Adipocyte (in vitro differentiated cells): ENCODE data around the gene DTL.
A peak's percentile ranks its signal among the peaks of the same experiment; 100 is the strongest.
"Not testable (repeated sequence)": the region's sequence is repeated elsewhere in the genome, so short reads cannot be mapped to it uniquely, and the experiment has no call there.

Experiments
- DNase-seq: peaks from one replicate; pipeline ENCODE4 v3.0.0-alpha.2; 2015; ENCODE audit warnings: low read depth
- H3K27me3 ChIP-seq: replicated peaks from 2 replicates; pipeline ENCODE4 v1.7.0; 2013; ENCODE audit warnings: mild to moderate bottlenecking, low read length, moderate library complexity; ENCODE audit not compliant: control insufficient read depth, insufficient read depth
- H3K36me3 ChIP-seq: 2 replicates; pipeline ENCODE4 v1.7.0; 2013; ENCODE audit warnings: low read length, mild to moderate bottlenecking, moderate library complexity; ENCODE audit not compliant: control insufficient read depth, insufficient read depth, severe bottlenecking
- H3K4me1 ChIP-seq: 2 replicates; pipeline ENCODE4 v1.7.0; 2013; ENCODE audit warnings: mild to moderate bottlenecking, low read length, moderate library complexity; ENCODE audit not compliant: control insufficient read depth, insufficient read depth
- H3K4me3 ChIP-seq: 2 replicates; pipeline ENCODE4 v1.7.0; 2013; ENCODE audit warnings: mild to moderate bottlenecking, low read length, moderate library complexity
- H3K9ac ChIP-seq: 2 replicates; pipeline ENCODE4 v1.7.0; 2013; ENCODE audit warnings: mild to moderate bottlenecking, low read length, moderate library complexity
- H3K9me3 ChIP-seq: 2 replicates; pipeline ENCODE4 v1.7.0; 2013; ENCODE audit warnings: mild to moderate bottlenecking, low read length, moderate library complexity; ENCODE audit not compliant: control insufficient read depth

The DTL gene

DNA sequence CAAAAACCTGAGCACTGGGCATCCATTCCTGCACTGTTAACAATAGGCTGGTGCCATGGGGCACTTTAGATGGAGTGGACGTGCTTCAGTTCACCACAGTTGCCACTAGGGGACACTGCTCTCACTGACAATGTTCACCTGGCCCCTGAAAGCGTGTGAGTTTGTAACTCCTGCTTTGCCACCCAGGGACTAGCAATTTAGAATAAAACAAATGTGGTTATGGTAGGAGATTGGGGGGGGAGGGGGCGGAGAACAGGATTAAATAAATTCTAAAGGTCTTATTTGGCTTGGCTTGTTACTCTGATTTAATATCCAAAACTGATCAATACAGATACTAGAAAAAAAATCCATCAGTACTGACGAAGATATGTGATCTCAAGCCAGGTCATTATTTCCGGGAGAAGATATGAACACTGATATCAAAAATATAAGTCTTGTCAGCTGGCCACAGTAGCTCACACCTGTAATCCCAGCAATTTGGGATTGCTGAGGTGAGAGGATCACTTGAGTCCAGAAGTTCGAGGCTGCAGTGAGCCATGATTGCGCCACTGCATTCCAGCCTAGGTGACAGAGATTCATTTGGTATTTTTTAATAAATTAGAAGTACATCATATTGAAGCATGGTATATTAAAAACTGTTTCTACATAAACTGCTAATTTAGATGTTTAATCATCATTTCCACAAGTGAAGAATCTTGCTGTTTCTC lies 23.4 kb upstream of the DTL start:
- Histone ChIP-seq H3K4me3 (no peak overlapping the region), H3K4me1 (no peaks in the 10 kb centered on the region), H3K27me3 (no peaks in the 10 kb centered on the region), H3K9me3 (no peaks in the 10 kb centered on the region), H3K36me3 (peaks cover 11% of the 10 kb centered on the region), H3K9ac (no peak overlapping the region)
- DNase-seq: peak; percentile 86

DNA sequence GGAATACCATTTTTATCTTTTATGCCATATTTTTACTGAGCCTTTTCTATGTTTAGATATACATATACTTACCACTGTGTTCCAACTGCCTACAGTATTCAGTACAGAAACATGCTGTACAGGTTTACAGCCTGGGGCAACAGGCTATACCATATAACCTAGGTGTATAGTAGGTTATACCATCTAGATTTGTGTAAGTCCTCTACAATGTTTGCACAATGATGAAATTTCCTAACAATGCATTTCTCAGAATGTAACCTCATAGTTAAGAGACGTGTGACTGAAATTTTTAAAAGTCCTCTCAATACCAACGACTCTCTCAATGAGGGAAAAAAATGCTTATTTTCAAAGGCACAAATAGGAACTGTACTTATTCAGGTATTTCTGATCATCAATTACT lies 21.9 kb upstream of the DTL start:
- no peak for DNase-seq
- Histone ChIP-seq H3K4me1 (no peaks in the 10 kb centered on the region), H3K36me3 (peaks cover 10% of the 10 kb centered on the region), H3K27me3 (no peaks in the 10 kb centered on the region), H3K4me3 (no peak overlapping the region), H3K9ac (no peak overlapping the region), H3K9me3 (no peaks in the 10 kb centered on the region)

DNA sequence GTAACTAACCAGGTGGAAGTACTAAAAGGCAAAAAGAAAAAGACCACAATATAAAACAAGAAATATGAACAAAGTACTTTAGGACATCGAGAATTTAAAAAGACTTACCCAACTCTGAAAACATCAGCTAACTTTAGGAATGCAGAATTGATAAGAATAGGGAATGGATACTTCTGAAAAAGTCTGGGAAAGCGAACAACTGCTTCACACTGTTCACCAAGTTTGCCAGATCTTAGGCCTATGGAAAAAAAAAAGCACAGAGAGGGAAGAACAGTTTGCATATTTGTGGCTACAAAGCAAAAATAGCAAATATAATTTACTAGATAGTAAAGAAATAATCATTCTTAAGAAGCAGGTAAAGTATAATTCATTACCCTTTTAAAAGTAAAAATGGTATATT lies 14.6 kb upstream of the DTL start:
- no peaks in the 10 kb centered on the region for H3K4me1 ChIP-seq
- no peak overlapping the region for H3K9ac ChIP-seq
- DNase-seq: no peak
- H3K27me3 ChIP-seq: no peaks in the 10 kb centered on the region
- no peak overlapping the region for H3K4me3 ChIP-seq
- H3K36me3 ChIP-seq: peaks cover 12% of the 10 kb centered on the region
- no peaks in the 10 kb centered on the region for H3K9me3 ChIP-seq

DNA sequence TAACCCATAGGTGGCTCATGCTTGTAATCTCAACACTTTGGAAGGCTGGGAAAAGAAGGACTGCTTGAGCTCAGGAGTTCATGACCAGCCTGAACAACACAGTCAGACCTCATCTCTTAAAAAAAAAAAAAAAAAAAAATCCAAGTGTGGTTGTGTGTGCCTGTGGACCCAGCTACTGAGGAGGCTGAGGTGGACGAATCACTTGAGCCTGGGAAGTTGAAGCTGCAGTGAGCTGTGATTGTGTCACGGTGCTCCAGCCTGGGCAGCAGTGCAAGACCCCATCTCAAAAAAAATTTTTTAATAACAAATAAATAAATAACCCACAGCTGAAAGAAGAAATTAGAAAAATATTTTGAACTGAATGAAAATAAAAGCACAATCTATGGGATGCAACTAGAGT lies 14.0 kb upstream of the DTL start:
- Histone ChIP-seq H3K9ac (no peak overlapping the region), H3K27me3 (no peaks in the 10 kb centered on the region), H3K36me3 (peaks cover 6% of the 10 kb centered on the region), H3K4me3 (no peak overlapping the region), H3K9me3 (no peaks in the 10 kb centered on the region), H3K4me1 (no peaks in the 10 kb centered on the region)
- no peak for DNase-seq

- H3K36me3 ChIP-seq, H3K27me3 ChIP-seq, DNase-seq, H3K9me3 ChIP-seq, H3K9ac ChIP-seq, H3K4me1 ChIP-seq, H3K4me3 ChIP-seq: not testable (repeated sequence)
These were observed 12.6 kb upstream of the DTL start for GRCh38 chr1:212022908-212023307.

- no peak for DNase-seq
- no peak overlapping the region for H3K4me3 ChIP-seq
- no peak overlapping the region for H3K9ac ChIP-seq
- no peaks in the 10 kb centered on the region for H3K9me3 ChIP-seq
- no peaks in the 10 kb centered on the region for H3K4me1 ChIP-seq
- H3K27me3 ChIP-seq: no peaks in the 10 kb centered on the region
- peaks cover 4% of the 10 kb centered on the region for H3K36me3 ChIP-seq
These were observed 10.9 kb upstream of the DTL start for GRCh38 chr1:212024469-212025149.

GRCh38 chr1:212027727-212028126 lies 7.8 kb upstream of the DTL start:
- H3K36me3 ChIP-seq, H3K9me3 ChIP-seq, H3K4me3 ChIP-seq, H3K27me3 ChIP-seq, H3K9ac ChIP-seq, DNase-seq: not testable (repeated sequence)
- H3K4me1 ChIP-seq: peaks cover 13% of the 10 kb centered on the region

GRCh38 chr1:212030936-212031528 lies 4.5 kb upstream of the DTL start:
- peak; percentile 87 for DNase-seq
- no peaks in the 10 kb centered on the region for H3K9me3 ChIP-seq
- no peaks in the 10 kb centered on the region for H3K36me3 ChIP-seq
- peaks cover 17% of the 10 kb centered on the region for H3K4me1 ChIP-seq
- H3K9ac ChIP-seq: no peak overlapping the region
- no peak overlapping the region for H3K4me3 ChIP-seq
- H3K27me3 ChIP-seq: no peaks in the 10 kb centered on the region

DNA sequence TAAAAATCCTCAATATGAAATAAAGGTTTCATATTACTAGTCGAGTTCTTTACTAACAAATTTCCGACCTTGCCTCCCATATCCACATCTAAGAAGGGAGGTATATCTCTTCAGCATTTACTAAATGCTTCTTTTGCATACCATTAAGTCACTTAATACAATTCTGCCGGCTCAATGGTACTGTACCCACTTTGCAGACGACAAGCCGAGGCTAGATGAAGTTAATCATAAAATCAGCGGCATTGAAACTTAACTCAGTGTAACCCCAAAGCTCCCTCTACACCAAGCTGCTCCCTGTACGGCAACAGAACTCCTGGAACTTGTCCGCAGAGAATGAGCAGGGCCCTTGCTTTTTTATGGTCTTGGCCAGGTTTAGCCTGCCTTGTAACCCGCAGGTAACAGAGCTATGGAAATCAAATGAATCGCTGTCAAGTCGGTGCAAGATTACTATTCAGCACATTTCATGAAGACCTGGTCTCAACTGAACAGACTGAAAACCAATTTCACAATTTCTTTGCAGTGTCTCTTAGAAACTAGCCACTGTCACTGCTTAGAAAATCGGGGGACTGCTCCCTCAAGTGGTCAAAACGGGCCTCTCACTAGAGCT lies 929 bp upstream of the DTL start:
- Histone ChIP-seq H3K27me3 (no peaks in the 10 kb centered on the region), H3K9ac (peak overlapping the region; percentile 90), H3K9me3 (no peaks in the 10 kb centered on the region), H3K4me1 (peaks cover 25% of the 10 kb centered on the region), H3K4me3 (peak overlapping the region; percentile 88), H3K36me3 (no peaks in the 10 kb centered on the region)
- peak; percentile 45 for DNase-seq

- Histone ChIP-seq H3K4me3 (peak overlapping the region; percentile 88), H3K9me3 (no peaks in the 10 kb centered on the region), H3K9ac (peak overlapping the region; percentile 90), H3K27me3 (no peaks in the 10 kb centered on the region), H3K4me1 (peaks cover 19% of the 10 kb centered on the region), H3K36me3 (no peaks in the 10 kb centered on the region)
- DNase-seq: no peak
These were observed 472 bp downstream of the DTL start for GRCh38 chr1:212035835-212036605.

DNA sequence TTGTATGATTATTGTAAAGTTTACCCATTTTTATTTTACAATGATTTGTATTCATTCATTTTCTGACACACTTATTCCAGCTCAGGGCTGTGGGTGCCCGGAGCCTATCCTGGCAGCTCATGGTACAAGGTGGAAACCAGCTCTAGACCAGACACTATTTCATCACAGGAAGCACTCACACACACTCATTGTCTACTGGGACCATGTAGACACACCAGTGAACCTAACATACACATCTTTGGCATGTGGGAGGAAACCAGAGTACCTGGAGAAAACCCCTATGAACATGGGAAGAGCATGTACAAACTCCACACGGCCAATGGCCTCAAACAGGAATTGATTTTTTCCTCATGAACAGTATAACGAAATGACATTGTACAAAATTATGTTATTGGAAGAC lies 2.4 kb downstream of the DTL start:
- DNase-seq: no peak
- H3K9ac ChIP-seq: no peak overlapping the region
- no peaks in the 10 kb centered on the region for H3K36me3 ChIP-seq

More for the DNA sequence above, 2.4 kb downstream of the DTL start:
- Histone ChIP-seq H3K27me3 (no peaks in the 10 kb centered on the region), H3K4me3 (no peak overlapping the region), H3K9me3 (no peaks in the 10 kb centered on the region), H3K4me1 (peaks cover 12% of the 10 kb centered on the region)
